ENCODE measurements around the gene ZNF536. TPM values are rescaled to one million over a fixed set of nuclear protein-coding genes. Genes with fewer than 3 reads are reported as not detected.

Gene ZNF536
- total and polyA plus RNA-seq, 10 of the 15 experiments (the other 5 are each of a cell fraction or from before 2014, with no cell fraction given): not detected

GRCh38 chr19:30381366-30381765 lies 9.2 kb downstream of the ZNF536 start:
- ChIA-PET POLR2A (no interaction called here), RAD21 (ENCODE audit: unreplicated experiment) (no interaction called here), SMC1A (ENCODE audit: uncharacterized antibody, unreplicated experiment) (no interaction called here), CTCF (no interaction called here)
- Histone ChIP-seq H3K9me3 (replicated peaks; ENCODE audit: control insufficient read depth, insufficient read depth, low read length) (no peaks in the 10 kb centered on the region), H4K20me1 (ENCODE audit: control insufficient read depth, insufficient read depth) (no peaks in the 10 kb centered on the region), H3K4me3 (no peak overlapping the region), H3K4me2 (ENCODE audit: control insufficient read depth, insufficient read depth) (no peak overlapping the region), H3K27ac (ENCODE audit: control insufficient read depth, insufficient read depth) (no peak overlapping the region), H3K79me2 (ENCODE audit: control insufficient read depth, insufficient read depth, low read length) (no peaks in the 10 kb centered on the region), H3K9ac (ENCODE audit: control insufficient read depth, insufficient read depth, low read length) (no peak overlapping the region), H3K27me3 (replicated peaks in 1 of 2; ENCODE audit: control insufficient read depth in 2 of 2, insufficient read depth in 2 of 2, low read length in 1 of 2) (no peaks in the 10 kb centered on the region), H3K4me1 (ENCODE audit: control insufficient read depth, insufficient read depth, low read length) (no peaks in the 10 kb centered on the region), H3K36me3 (ENCODE audit: control insufficient read depth in 2 of 2, insufficient read depth in 2 of 2, low read length in 1 of 2) (no peaks in the 10 kb centered on the region), H2AFZ (ENCODE audit: control insufficient read depth, low read depth, low read length) (no peak overlapping the region)
- ATAC-seq: no peak
- WGBS (ENCODE audit: insufficient coverage, insufficient replicate concordance, low lambda C conversion rate, missing lambda C conversion rate): 21% methylated on average over 4 of the region's 4 CpGs
- BruUV-seq (replicated peaks): no TSS peak
- no peak for DNase-seq (ENCODE audit: low read depth, low spot score)
- FAIRE-seq: no peak
- intact Hi-C loops (cut with micrococcal nuclease; ENCODE audit: unreplicated experiment) (no loop called here), in situ Hi-C loops (cut with MboI) (no loop called here)
- TF ChIP-seq E2F8 (IDR thresholded peaks at IDR 0.05; ENCODE audit: low read depth, partially characterized antibody) (no peak), CHD1 (IDR thresholded peaks at IDR 0.05; ENCODE audit: low read depth, low read length) (no peak), KLF5 (IDR thresholded peaks at IDR 0.05; ENCODE audit: partially characterized antibody) (no peak), POU2F2 (IDR thresholded peaks at IDR 0.05; ENCODE audit: borderline replicate concordance, low read depth, low read length) (no peak), KAT2A (conservative IDR thresholded peaks at IDR 0.05; ENCODE audit: control insufficient read depth, low read depth, low read length) (no peak), CUX1 (IDR thresholded peaks at IDR 0.05; ENCODE audit: insufficient replicate concordance, low read depth, low read length) (no peak), MTA3 (IDR thresholded peaks at IDR 0.05; ENCODE audit: borderline replicate concordance, low read length) (no peak)
